Rectal smooth muscle tissue (tissue), 1 donor: Measurements from ENCODE around the gene UROC1.

Experiments used
- H3K27ac ChIP-seq: one replicate; pipeline ENCODE4 v1.7.0; 2013; ENCODE audit warnings: low read depth, low read length, inconsistent platforms
- H3K27me3 ChIP-seq: one replicate; pipeline ENCODE4 v1.7.0; 2013; ENCODE audit warnings: low read length; ENCODE audit not compliant: control insufficient read depth, insufficient read depth
- H3K36me3 ChIP-seq: one replicate; pipeline ENCODE4 v1.7.0; 2013; ENCODE audit warnings: low read length; ENCODE audit not compliant: control insufficient read depth, insufficient read depth
- H3K4me1 ChIP-seq: one replicate; pipeline ENCODE4 v1.7.0; 2013; ENCODE audit warnings: low read length; ENCODE audit not compliant: control insufficient read depth, insufficient read depth
- H3K4me3 ChIP-seq: one replicate; pipeline ENCODE4 v1.7.0; 2013; ENCODE audit warnings: low read length
- H3K9ac ChIP-seq: one replicate; pipeline ENCODE4 v1.7.0; 2013; ENCODE audit warnings: low read length

UROC1 gene

DNA sequence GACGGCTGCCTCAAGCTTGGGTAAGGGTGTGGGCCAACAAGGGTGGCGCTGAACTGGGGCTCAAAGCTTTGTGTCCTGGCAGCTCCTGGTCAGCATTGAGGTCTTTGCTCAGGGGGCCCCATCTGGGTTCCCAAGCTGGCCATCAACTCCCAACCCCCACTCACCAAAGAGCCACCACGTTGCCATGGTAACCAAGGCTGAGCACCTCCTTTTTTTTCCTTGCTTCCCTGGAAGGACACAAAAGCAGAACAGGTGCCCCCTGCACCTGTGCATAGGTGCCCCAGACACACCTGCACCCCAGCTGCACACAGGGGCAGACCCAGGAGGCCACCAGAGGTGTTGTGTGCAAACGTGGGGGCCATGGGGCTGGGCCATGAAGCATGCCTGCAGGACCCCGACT, 16.5 kb downstream of the UROC1 start:
- Histone ChIP-seq H3K9ac (no peak overlapping the region), H3K36me3 (no peaks in the 10 kb centered on the region), H3K27ac (no peak overlapping the region), H3K4me3 (no peak overlapping the region), H3K27me3 (no peaks in the 10 kb centered on the region), H3K4me1 (no peaks in the 10 kb centered on the region)

DNA sequence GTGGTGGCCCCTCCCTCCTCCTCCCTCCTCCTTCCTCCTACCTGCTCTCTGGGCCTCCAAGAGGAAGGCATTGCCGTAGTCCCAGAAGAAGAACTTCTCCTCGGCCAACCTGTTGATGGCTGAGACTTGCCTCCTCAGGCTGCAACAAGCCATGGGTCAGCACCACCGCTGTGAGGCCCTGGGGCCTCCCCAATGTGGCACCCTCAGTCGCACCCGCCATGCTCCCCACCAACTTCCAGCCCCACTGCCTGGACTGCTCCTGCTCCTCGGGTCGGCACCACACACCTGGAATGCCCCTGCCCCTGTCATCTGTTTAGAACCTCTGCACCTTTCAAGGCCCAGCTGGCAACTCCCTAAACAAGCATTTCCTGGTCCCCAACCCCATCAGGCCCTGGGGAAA, 17.6 kb downstream of the UROC1 start:
- Histone ChIP-seq H3K27ac (no peak overlapping the region), H3K27me3 (no peaks in the 10 kb centered on the region), H3K4me1 (no peaks in the 10 kb centered on the region), H3K9ac (no peak overlapping the region), H3K4me3 (no peak overlapping the region), H3K36me3 (no peaks in the 10 kb centered on the region)

DNA sequence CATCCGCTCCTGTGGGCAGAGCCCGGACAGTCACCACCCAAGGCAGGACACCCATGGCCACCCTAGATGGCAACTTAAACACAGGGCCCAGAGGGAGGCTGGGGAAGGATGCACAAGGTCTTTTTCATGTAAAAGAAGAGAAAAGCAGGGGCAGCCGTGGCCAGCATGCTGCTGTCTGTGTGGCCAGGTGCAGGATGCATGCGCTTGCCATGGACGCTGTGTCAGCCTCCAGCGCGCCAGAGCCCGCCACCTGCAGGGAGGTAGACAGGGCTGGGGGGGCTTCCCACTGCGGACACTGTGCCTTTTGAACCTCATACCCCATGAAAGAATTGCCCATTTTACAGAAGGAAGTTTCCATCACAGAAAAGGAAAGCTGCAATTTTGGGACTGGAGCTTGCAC, 18.2 kb downstream of the UROC1 start:
- Histone ChIP-seq H3K9ac (no peak overlapping the region), H3K27ac (no peak overlapping the region), H3K27me3 (no peaks in the 10 kb centered on the region), H3K4me1 (no peaks in the 10 kb centered on the region), H3K36me3 (no peaks in the 10 kb centered on the region), H3K4me3 (no peak overlapping the region)

GRCh38 chr3:126498929-126499328, 18.6 kb downstream of the UROC1 start:
- no peak overlapping the region for H3K9ac ChIP-seq
- H3K36me3 ChIP-seq, result no peaks in the 10 kb centered on the region
- no peaks in the 10 kb centered on the region for H3K27me3 ChIP-seq
- no peaks in the 10 kb centered on the region for H3K4me1 ChIP-seq
- H3K27ac ChIP-seq, result no peak overlapping the region
- H3K4me3 ChIP-seq, result no peak overlapping the region

GRCh38 chr3:126498461-126498860, 19.1 kb downstream of the UROC1 start:
- H3K27ac ChIP-seq, result no peak overlapping the region
- H3K4me3 ChIP-seq, result no peak overlapping the region
- no peaks in the 10 kb centered on the region for H3K4me1 ChIP-seq
- no peaks in the 10 kb centered on the region for H3K36me3 ChIP-seq
- H3K27me3 ChIP-seq, result no peaks in the 10 kb centered on the region
- H3K9ac ChIP-seq, result no peak overlapping the region

DNA sequence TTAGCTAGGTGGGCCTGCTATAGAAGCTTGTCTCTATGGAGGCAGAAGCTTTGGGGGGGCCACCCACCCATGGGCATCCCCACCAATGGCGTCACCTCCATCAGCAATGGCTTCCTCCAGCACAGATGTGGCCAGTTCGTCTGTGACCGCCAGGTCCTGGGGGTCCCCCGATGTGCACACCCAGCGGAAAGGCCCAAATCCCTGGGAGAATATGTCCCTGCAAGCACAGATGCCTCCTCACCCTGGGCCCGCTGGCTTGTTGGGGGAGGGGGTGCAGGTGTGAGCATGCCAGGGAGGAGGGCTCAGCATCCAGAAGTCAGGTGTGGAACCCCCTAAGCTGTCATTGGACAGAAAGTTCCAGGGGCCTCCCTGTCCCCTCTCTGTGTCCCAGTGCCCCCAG, 19.6 kb downstream of the UROC1 start:
- Histone ChIP-seq H3K4me1 (no peaks in the 10 kb centered on the region), H3K36me3 (no peaks in the 10 kb centered on the region), H3K27me3 (no peaks in the 10 kb centered on the region), H3K4me3 (no peak overlapping the region), H3K27ac (no peak overlapping the region), H3K9ac (no peak overlapping the region)

- no peak overlapping the region for H3K9ac ChIP-seq
- no peaks in the 10 kb centered on the region for H3K4me1 ChIP-seq
- H3K27me3 ChIP-seq, result no peaks in the 10 kb centered on the region
- no peak overlapping the region for H3K4me3 ChIP-seq
- H3K27ac ChIP-seq, result no peak overlapping the region
- H3K36me3 ChIP-seq, result no peaks in the 10 kb centered on the region
Observed at GRCh38 chr3:126496894-126497850, 20.4 kb downstream of the UROC1 start.

- Histone ChIP-seq H3K27me3 (no peaks in the 10 kb centered on the region), H3K36me3 (no peaks in the 10 kb centered on the region), H3K9ac (no peak overlapping the region), H3K4me1 (no peaks in the 10 kb centered on the region), H3K4me3 (no peak overlapping the region), H3K27ac (no peak overlapping the region)
Observed at GRCh38 chr3:126495786-126496185, 21.8 kb downstream of the UROC1 start.

GRCh38 chr3:126494970-126495230, 22.7 kb downstream of the UROC1 start:
- Histone ChIP-seq H3K36me3 (no peaks in the 10 kb centered on the region), H3K9ac (no peak overlapping the region)

DNA sequence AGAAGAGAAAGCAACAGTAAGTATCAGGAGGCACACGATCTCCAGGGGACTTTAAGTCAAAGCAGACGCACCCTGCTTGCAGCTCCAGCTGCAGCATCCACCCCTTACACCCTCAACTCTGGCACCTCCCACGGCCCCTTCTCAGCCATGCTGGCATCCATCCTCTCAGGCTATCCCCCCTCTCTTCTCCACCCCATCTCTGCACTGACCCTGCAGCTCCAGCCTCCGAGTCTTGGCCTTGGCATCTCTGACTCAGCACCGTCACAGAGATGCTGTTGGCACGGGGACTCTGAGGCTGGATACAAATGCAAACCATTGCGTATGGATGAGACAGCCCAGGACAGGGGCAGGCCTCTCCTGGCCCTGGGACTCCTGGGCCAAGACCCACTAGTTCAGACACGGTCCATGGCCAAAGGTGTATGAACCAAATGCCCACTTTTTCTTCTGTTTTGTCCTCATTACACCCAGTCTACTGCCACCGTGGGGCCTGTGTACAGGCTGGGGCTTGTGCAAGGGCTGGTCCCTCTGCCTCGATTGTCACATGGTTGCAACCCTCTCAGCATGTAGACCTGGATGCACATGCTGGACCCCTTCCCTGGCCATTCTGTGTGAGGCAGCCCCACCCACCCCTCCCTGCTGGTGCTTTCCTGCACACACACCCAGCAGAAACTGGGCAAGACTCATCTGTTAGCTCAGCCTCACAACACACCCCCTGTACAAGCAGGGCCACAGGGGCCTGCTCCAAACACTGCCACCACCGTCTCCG, 23.2 kb downstream of the UROC1 start:
- Histone ChIP-seq H3K4me3 (no peak overlapping the region), H3K4me1 (no peaks in the 10 kb centered on the region), H3K36me3 (no peaks in the 10 kb centered on the region), H3K27me3 (no peaks in the 10 kb centered on the region), H3K27ac (no peak overlapping the region), H3K9ac (no peak overlapping the region)

More at GRCh38 chr3:126494970-126495230, 22.7 kb downstream of the UROC1 start:
- H3K4me3 ChIP-seq, result no peak overlapping the region
- no peaks in the 10 kb centered on the region for H3K4me1 ChIP-seq
- H3K27ac ChIP-seq, result no peak overlapping the region
- H3K27me3 ChIP-seq, result no peaks in the 10 kb centered on the region

- Histone ChIP-seq H3K27ac (no peak overlapping the region), H3K4me1 (no peaks in the 10 kb centered on the region), H3K27me3 (no peaks in the 10 kb centered on the region), H3K9ac (no peak overlapping the region), H3K4me3 (no peak overlapping the region), H3K36me3 (no peaks in the 10 kb centered on the region)
Observed at GRCh38 chr3:126493739-126494138, 23.8 kb downstream of the UROC1 start.

GRCh38 chr3:126493051-126493450, 24.5 kb downstream of the UROC1 start:
- Histone ChIP-seq H3K27me3 (no peaks in the 10 kb centered on the region), H3K36me3 (no peaks in the 10 kb centered on the region), H3K9ac (no peak overlapping the region), H3K4me1 (no peaks in the 10 kb centered on the region), H3K4me3 (no peak overlapping the region), H3K27ac (no peak overlapping the region)
